GM12801 (cell line): Measurements from ENCODE around the gene MUC6.

Experiments used
- TF ChIP-seq, protein P1 (sequence below): IDR thresholded peaks from one replicate; pipeline ENCODE4 v1.5.1; 2011; ENCODE audit warnings: control low read depth; ENCODE audit not compliant: insufficient read length; ENCODE audit errors: extremely low read depth

MUC6 gene

DNA sequence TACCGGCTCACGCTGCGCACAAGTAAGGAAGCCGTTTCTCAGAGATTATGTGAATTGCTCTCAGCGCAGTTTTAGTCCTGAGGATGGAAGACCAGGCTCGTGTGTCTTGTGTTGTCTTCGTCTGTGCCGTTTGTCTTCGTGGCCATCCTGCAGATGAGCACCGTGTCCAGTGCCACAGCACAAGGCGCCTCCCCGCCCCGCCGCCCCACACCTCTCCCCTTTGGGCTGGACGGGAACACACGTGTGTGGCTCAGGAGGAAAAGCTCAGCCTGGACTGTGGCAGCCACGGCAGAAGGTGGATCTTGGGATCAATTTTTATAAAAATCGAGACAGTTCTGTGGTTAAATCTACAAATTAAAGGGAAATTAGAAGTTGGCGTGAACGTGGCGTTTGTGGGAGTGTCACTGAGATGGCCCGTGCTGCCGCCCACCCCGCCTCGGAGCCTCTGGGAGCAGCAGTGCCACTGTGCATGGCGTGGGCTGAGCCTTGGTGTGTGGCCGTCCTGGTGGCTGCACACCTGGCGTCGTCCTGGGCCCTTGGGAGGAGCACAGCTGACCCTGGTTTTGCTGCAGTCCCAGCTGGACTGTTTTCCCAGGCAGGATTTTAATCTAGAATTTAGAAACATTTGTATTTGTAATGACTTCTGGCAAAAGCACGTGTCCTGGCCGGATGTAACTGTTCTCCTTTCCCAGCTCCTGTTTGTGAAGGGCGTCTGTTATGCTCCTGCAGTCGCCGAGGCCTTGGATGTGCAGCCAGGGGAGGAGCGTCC is 25.8 kb downstream of the MUC6 start:
- TF ChIP-seq, protein P1, sequence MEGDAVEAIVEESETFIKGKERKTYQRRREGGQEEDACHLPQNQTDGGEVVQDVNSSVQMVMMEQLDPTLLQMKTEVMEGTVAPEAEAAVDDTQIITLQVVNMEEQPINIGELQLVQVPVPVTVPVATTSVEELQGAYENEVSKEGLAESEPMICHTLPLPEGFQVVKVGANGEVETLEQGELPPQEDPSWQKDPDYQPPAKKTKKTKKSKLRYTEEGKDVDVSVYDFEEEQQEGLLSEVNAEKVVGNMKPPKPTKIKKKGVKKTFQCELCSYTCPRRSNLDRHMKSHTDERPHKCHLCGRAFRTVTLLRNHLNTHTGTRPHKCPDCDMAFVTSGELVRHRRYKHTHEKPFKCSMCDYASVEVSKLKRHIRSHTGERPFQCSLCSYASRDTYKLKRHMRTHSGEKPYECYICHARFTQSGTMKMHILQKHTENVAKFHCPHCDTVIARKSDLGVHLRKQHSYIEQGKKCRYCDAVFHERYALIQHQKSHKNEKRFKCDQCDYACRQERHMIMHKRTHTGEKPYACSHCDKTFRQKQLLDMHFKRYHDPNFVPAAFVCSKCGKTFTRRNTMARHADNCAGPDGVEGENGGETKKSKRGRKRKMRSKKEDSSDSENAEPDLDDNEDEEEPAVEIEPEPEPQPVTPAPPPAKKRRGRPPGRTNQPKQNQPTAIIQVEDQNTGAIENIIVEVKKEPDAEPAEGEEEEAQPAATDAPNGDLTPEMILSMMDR, result no peak

GRCh38 chr11:1009991-1010390 is 26.5 kb downstream of the MUC6 start:
- TF ChIP-seq, protein P1, result no peak

- TF ChIP-seq, protein P1, result no peak
Measured at GRCh38 chr11:1009371-1009770, 27.1 kb downstream of the MUC6 start.

DNA sequence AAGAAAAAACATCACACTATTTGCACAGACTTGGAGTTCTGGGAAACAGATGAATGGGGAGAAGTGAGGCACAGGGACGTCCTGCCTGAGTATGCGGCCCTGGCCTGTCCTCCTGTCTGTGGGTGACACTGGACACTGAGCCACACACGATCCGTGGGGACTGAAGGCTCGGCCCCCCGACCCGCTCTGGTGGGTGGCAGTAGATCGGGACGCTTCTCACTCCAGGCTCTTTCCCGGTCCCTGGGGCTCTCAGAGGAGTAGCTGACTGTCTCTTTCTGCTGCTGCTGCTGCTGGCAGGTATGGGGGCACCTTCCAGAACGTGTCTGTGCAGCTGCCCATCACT is 27.7 kb downstream of the MUC6 start:
- TF ChIP-seq, protein P1, result no peak

DNA sequence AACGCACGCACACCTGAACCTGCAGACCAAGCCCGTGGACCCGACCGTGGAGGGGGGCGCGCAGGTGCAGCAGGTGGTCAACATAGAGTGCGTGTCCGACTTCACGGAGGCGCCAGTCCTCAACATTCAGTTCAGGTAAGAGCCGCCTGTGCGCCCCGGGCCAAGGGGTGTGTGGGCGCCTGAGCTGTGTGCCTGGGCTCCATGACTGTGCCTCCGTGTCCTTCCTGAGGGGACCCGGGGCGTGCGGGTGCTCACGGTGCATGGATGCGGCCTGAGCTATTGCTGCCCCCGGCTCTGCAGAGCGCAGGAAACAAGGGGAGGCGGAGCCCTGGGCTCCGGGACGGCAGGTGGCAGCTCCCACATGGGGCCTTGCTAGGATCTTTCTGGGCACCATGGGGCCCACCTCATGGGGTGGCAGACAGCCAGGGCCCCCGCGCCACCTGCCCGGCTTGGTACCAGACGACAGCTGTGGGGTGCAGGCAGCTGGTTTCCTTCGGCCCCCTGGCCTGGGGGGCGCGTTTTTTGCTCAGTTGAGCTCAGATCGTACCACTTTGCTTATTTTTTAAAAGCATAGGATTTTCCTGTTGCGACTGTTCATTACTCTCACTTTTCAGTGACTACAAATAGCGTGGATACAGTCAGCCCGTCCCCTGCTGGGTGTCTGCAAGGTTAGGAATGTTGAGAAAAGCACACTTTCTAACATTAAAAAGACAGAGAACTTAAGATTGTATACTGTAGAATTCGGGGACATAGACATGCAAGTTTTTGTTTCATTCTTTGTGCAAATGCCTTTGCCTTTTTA is 28.3 kb downstream of the MUC6 start:
- TF ChIP-seq, protein P1, result no peak

- TF ChIP-seq, protein P1, result no peak
Measured at GRCh38 chr11:1007279-1007678, 29.2 kb downstream of the MUC6 start.

- TF ChIP-seq, protein P1, result no peak
Measured at GRCh38 chr11:1006762-1007161, 29.8 kb downstream of the MUC6 start.
